ENCODE results near the gene SERPING1.
A peak's percentile ranks its signal among the peaks of the same experiment; 100 is the strongest.

SERPING1 gene

DNA sequence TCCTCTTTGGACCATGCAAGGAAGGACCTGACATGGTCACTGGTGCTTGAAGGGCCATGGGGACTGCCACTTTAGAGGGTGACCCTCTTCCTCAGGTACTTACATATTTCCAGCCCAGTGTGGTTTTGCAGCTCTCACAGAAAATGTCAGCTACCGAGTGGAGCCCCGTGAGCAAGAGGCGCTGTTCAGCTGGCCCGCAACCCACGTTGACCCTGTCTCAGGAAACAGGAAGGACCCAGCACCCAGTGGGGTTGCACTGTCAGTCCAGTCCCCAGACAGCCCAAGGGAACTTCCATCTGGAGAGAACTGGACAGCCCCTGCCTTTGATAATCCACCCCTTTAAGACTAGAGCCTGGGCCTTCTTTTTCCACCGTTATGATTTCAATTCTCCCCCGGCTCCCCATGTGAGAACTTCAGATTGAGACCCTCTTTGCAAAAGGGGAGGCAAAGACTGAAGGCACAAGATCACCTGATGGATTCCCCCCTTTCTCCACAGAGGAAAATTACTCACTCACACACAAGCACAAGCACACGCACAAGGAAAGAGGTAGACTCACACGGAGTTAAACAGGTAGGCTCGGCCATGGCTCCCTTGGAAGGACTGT, 48.8 kb downstream of the SERPING1 start:
- H3K9ac ChIP-seq (ENCODE audit: low read length) = peak overlapping the region; percentile 42
- peak overlapping the region in 1 of 2 experiments; percentile 66 for H3K18ac ChIP-seq (ENCODE audit: low read depth in 1 of 2, low read length in 2 of 2)
- no peak for DNase-seq
- no peak overlapping the region for H4K91ac ChIP-seq (ENCODE audit: low read length)
- H3K4me1 ChIP-seq (ENCODE audit: control insufficient read depth, insufficient read depth, low read depth, low read length) = peaks cover 43% of the 10 kb centered on the region
- peaks cover 16 to 39% of the 10 kb centered on the region in 2 experiments for H3K27me3 ChIP-seq (ENCODE audit: control insufficient read depth in 1 of 2, insufficient read depth in 1 of 2, low read length in 2 of 2)
- H3K9me3 ChIP-seq (ENCODE audit: control insufficient read depth, low read length) = no peaks in the 10 kb centered on the region
- no peak overlapping the region for H2BK12ac ChIP-seq (ENCODE audit: low read length in 2 of 2)
- no peak overlapping the region for H3K27ac ChIP-seq (ENCODE audit: low read length, poor library complexity, severe bottlenecking)
- no peak overlapping the region for H2AFZ ChIP-seq (ENCODE audit: low read depth, low read length)
- H3K4me2 ChIP-seq (ENCODE audit: low read length, poor library complexity, severe bottlenecking) = no peak overlapping the region
- no peak overlapping the region for H2BK120ac ChIP-seq (ENCODE audit: low read depth, low read length)
- peaks cover 0 to 9% of the 10 kb centered on the region in 2 experiments for H3K36me3 ChIP-seq (ENCODE audit: control insufficient read depth in 1 of 2, insufficient read depth in 2 of 2, low read depth in 1 of 2, low read length in 2 of 2)
- H3K14ac ChIP-seq (ENCODE audit: low read length in 2 of 2) = no peak overlapping the region
- no peak overlapping the region for H3K4ac ChIP-seq (ENCODE audit: low read depth in 1 of 2, low read length in 2 of 2)
- H3K23ac ChIP-seq (ENCODE audit: low read length in 2 of 2) = no peak overlapping the region
- H2BK5ac ChIP-seq (ENCODE audit: low read depth, low read length, poor library complexity, severe bottlenecking) = no peak overlapping the region
- 40% methylated on average over 10 of the region's 10 CpGs for WGBS
- H4K8ac ChIP-seq (ENCODE audit: low read length) = no peak overlapping the region
- H3K79me1 ChIP-seq (replicated peaks; ENCODE audit: low read length, poor library complexity, severe bottlenecking) = peaks cover 10% of the 10 kb centered on the region
- H3K4me3 ChIP-seq (ENCODE audit: insufficient read depth in 1 of 2, low read depth in 1 of 2, low read length in 2 of 2) = no peak overlapping the region
- no peak overlapping the region for H2BK15ac ChIP-seq (ENCODE audit: low read depth, poor library complexity, severe bottlenecking)
- H2AK5ac ChIP-seq (ENCODE audit: low read length, severe bottlenecking) = no peak overlapping the region

DNA sequence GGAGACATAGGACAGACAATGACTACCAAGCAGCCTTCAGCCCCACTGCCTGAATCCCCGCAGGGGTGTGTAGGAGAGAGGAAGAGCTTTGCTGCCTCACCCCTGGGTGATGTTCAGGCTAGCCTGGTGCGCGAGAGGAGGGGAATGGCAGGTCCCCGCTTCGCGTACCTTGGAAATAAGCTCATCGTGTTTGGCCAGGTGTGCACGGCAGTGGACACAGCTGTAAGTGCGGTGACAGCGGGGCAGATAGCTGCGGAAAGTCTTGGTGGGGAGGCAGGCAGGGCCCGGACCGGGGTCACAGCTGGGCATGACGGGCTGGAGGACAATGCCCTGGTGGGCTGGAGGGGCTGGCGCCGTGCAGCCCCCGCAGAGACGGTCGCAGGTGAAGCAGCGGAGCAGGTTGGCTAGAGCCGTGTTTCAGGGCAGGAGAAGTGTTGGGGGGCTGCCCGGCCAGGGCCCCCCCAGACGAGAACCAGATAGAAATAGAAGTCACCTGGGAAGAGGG, 49.4 kb downstream of the SERPING1 start:
- Histone ChIP-seq H3K27ac (ENCODE audit: low read length, poor library complexity, severe bottlenecking) (no peak overlapping the region), H2BK5ac (ENCODE audit: low read depth, low read length, poor library complexity, severe bottlenecking) (no peak overlapping the region), H4K8ac (ENCODE audit: low read length) (no peak overlapping the region), H3K4me2 (ENCODE audit: low read length, poor library complexity, severe bottlenecking) (no peak overlapping the region), H3K14ac (ENCODE audit: low read length in 2 of 2) (peak overlapping the region in 1 of 2 experiments; percentile 51), H2AFZ (ENCODE audit: low read depth, low read length) (no peak overlapping the region), H3K4me3 (ENCODE audit: insufficient read depth in 1 of 2, low read depth in 1 of 2, low read length in 2 of 2) (no peak overlapping the region), H3K27me3 (ENCODE audit: control insufficient read depth in 1 of 2, insufficient read depth in 1 of 2, low read length in 2 of 2) (peaks cover 16 to 39% of the 10 kb centered on the region in 2 experiments), H3K4ac (ENCODE audit: low read depth in 1 of 2, low read length in 2 of 2) (no peak overlapping the region), H3K18ac (ENCODE audit: low read depth in 1 of 2, low read length in 2 of 2) (peak overlapping the region in 1 of 2 experiments; percentile 48), H3K79me1 (replicated peaks; ENCODE audit: low read length, poor library complexity, severe bottlenecking) (peaks cover 9% of the 10 kb centered on the region), H3K9ac (ENCODE audit: low read length) (peak overlapping the region; percentile 42), H3K23ac (ENCODE audit: low read length in 2 of 2) (peak overlapping the region in 1 of 2 experiments; percentile 41), H2BK15ac (ENCODE audit: low read depth, poor library complexity, severe bottlenecking) (no peak overlapping the region), H2AK5ac (ENCODE audit: low read length, severe bottlenecking) (no peak overlapping the region), H2BK120ac (ENCODE audit: low read depth, low read length) (no peak overlapping the region), H3K9me3 (ENCODE audit: control insufficient read depth, low read length) (no peaks in the 10 kb centered on the region), H2BK12ac (ENCODE audit: low read length in 2 of 2) (peak overlapping the region in 1 of 2 experiments; percentile 29), H3K4me1 (ENCODE audit: control insufficient read depth, insufficient read depth, low read depth, low read length) (peaks cover 41% of the 10 kb centered on the region), H3K36me3 (ENCODE audit: control insufficient read depth in 1 of 2, insufficient read depth in 2 of 2, low read depth in 1 of 2, low read length in 2 of 2) (peaks cover 0 to 9% of the 10 kb centered on the region in 2 experiments), H4K91ac (ENCODE audit: low read length) (peak overlapping the region; percentile 65)
- 8% methylated on average over 21 of the region's 23 CpGs for WGBS
- DNase-seq = no peak

GRCh38 chr11:57647372-57647771, 49.9 kb downstream of the SERPING1 start:
- Histone ChIP-seq H3K27ac (ENCODE audit: low read length, poor library complexity, severe bottlenecking) (no peak overlapping the region), H3K27me3 (ENCODE audit: control insufficient read depth in 1 of 2, insufficient read depth in 1 of 2, low read length in 2 of 2) (peaks cover 16 to 39% of the 10 kb centered on the region in 2 experiments), H3K9ac (ENCODE audit: low read length) (peak overlapping the region; percentile 42), H2BK15ac (ENCODE audit: low read depth, poor library complexity, severe bottlenecking) (no peak overlapping the region), H3K23ac (ENCODE audit: low read length in 2 of 2) (peak overlapping the region in 1 of 2 experiments; percentile 41), H3K4me2 (ENCODE audit: low read length, poor library complexity, severe bottlenecking) (peak overlapping the region; percentile 2), H3K4me3 (ENCODE audit: insufficient read depth in 1 of 2, low read depth in 1 of 2, low read length in 2 of 2) (peak overlapping the region in 1 of 2 experiments; percentile 83), H2BK120ac (ENCODE audit: low read depth, low read length) (no peak overlapping the region), H3K18ac (ENCODE audit: low read depth in 1 of 2, low read length in 2 of 2) (no peak overlapping the region), H3K36me3 (ENCODE audit: control insufficient read depth in 1 of 2, insufficient read depth in 2 of 2, low read depth in 1 of 2, low read length in 2 of 2) (peaks cover 0 to 9% of the 10 kb centered on the region in 2 experiments), H2BK12ac (ENCODE audit: low read length in 2 of 2) (no peak overlapping the region), H2BK5ac (ENCODE audit: low read depth, low read length, poor library complexity, severe bottlenecking) (no peak overlapping the region), H2AK5ac (ENCODE audit: low read length, severe bottlenecking) (no peak overlapping the region), H4K8ac (ENCODE audit: low read length) (no peak overlapping the region), H3K4me1 (ENCODE audit: control insufficient read depth, insufficient read depth, low read depth, low read length) (peaks cover 41% of the 10 kb centered on the region), H2AFZ (ENCODE audit: low read depth, low read length) (no peak overlapping the region), H3K79me1 (replicated peaks; ENCODE audit: low read length, poor library complexity, severe bottlenecking) (peaks cover 8% of the 10 kb centered on the region), H4K91ac (ENCODE audit: low read length) (no peak overlapping the region), H3K4ac (ENCODE audit: low read depth in 1 of 2, low read length in 2 of 2) (no peak overlapping the region), H3K14ac (ENCODE audit: low read length in 2 of 2) (no peak overlapping the region), H3K9me3 (ENCODE audit: control insufficient read depth, low read length) (no peaks in the 10 kb centered on the region)
- DNase-seq = no peak
- 3% methylated on average over 10 of the region's 10 CpGs for WGBS

- H3K27me3 ChIP-seq (ENCODE audit: control insufficient read depth in 1 of 2, insufficient read depth in 1 of 2, low read length in 2 of 2) = peaks cover 16 to 39% of the 10 kb centered on the region in 2 experiments
- H3K36me3 ChIP-seq (ENCODE audit: control insufficient read depth in 1 of 2, insufficient read depth in 2 of 2, low read depth in 1 of 2, low read length in 2 of 2) = peaks cover 0 to 9% of the 10 kb centered on the region in 2 experiments
- H2AFZ ChIP-seq (ENCODE audit: low read depth, low read length) = no peak overlapping the region
- H4K8ac ChIP-seq (ENCODE audit: low read length) = peak overlapping the region; percentile 32
- 9% methylated on average over 13 of the region's 13 CpGs for WGBS
- no peak overlapping the region for H3K27ac ChIP-seq (ENCODE audit: low read length, poor library complexity, severe bottlenecking)
- no peak overlapping the region for H3K4ac ChIP-seq (ENCODE audit: low read depth in 1 of 2, low read length in 2 of 2)
- peaks cover 38% of the 10 kb centered on the region for H3K4me1 ChIP-seq (ENCODE audit: control insufficient read depth, insufficient read depth, low read depth, low read length)
- H3K4me3 ChIP-seq (ENCODE audit: insufficient read depth in 1 of 2, low read depth in 1 of 2, low read length in 2 of 2) = peak overlapping the region in 1 of 2 experiments; percentile 83
- peak overlapping the region in 1 of 2 experiments; percentile 4 for H3K14ac ChIP-seq (ENCODE audit: low read length in 2 of 2)
- peak overlapping the region; percentile 80 for H3K4me2 ChIP-seq (ENCODE audit: low read length, poor library complexity, severe bottlenecking)
- H2BK12ac ChIP-seq (ENCODE audit: low read length in 2 of 2) = peak overlapping the region; percentile 17 to 44
- peak overlapping the region in 1 of 2 experiments; percentile 58 for H3K18ac ChIP-seq (ENCODE audit: low read depth in 1 of 2, low read length in 2 of 2)
- peak overlapping the region; percentile 89 for H3K9ac ChIP-seq (ENCODE audit: low read length)
- H2BK5ac ChIP-seq (ENCODE audit: low read depth, low read length, poor library complexity, severe bottlenecking) = no peak overlapping the region
- no peak overlapping the region for H3K23ac ChIP-seq (ENCODE audit: low read length in 2 of 2)
- peak; percentile 33 for DNase-seq
- H4K91ac ChIP-seq (ENCODE audit: low read length) = no peak overlapping the region
- H3K79me1 ChIP-seq (replicated peaks; ENCODE audit: low read length, poor library complexity, severe bottlenecking) = peaks cover 5% of the 10 kb centered on the region
- peak overlapping the region; percentile 27 for H2BK120ac ChIP-seq (ENCODE audit: low read depth, low read length)
- H2AK5ac ChIP-seq (ENCODE audit: low read length, severe bottlenecking) = no peak overlapping the region
- peak overlapping the region; percentile 15 for H2BK15ac ChIP-seq (ENCODE audit: low read depth, poor library complexity, severe bottlenecking)
- no peaks in the 10 kb centered on the region for H3K9me3 ChIP-seq (ENCODE audit: control insufficient read depth, low read length)
Measured at GRCh38 chr11:57647960-57648800, 50.7 kb downstream of the SERPING1 start.
